GM06990 (cell line): ENCODE data around the gene SUSD5.

Experiments
- DNase-seq: peaks from one replicate; pipeline ENCODE4 v3.0.0-alpha.2; 2011; ENCODE audit not compliant: insufficient read length; ENCODE audit errors: extremely low read depth
- H3K27me3 ChIP-seq: replicated peaks from 2 replicates; pipeline ENCODE4 v1.6.0; 2011; ENCODE audit warnings: low read length; ENCODE audit not compliant: control insufficient read depth, insufficient read depth
- H3K36me3 ChIP-seq: 2 replicates; pipeline ENCODE4 v1.5.1; 2011; ENCODE audit warnings: low read length; ENCODE audit not compliant: control insufficient read depth, insufficient read depth
- H3K4me3 ChIP-seq: replicated peaks from 2 replicates; pipeline ENCODE4 v1.5.1; 2011; ENCODE audit warnings: low read depth, mild to moderate bottlenecking, control low read depth, low read length
- CTCF ChIP-seq: IDR thresholded peaks from 2 replicates; pipeline ENCODE4 v1.5.1; 2011; ENCODE audit warnings: low read length, control low read depth, mild to moderate bottlenecking, inconsistent platforms; ENCODE audit not compliant: insufficient read depth, poor library complexity, severe bottlenecking

SUSD5 gene

GRCh38 chr3:33103034-33103433 lies 115.6 kb downstream of the SUSD5 start:
- no peak overlapping the region for H3K4me3 ChIP-seq
- TF ChIP-seq CTCF: no peak
- no peaks in the 10 kb centered on the region for H3K27me3 ChIP-seq
- H3K36me3 ChIP-seq: no peaks in the 10 kb centered on the region
- DNase-seq: no peak

- Histone ChIP-seq H3K36me3 (no peaks in the 10 kb centered on the region), H3K27me3 (no peaks in the 10 kb centered on the region), H3K4me3 (no peak overlapping the region)
- no peak for TF ChIP-seq CTCF
- no peak for DNase-seq
Measured at GRCh38 chr3:33100229-33100628, 118.4 kb downstream of the SUSD5 start.
